ENCODE measurements around the gene TANGO2.

Gene TANGO2

GRCh38 chr22:20011993-20012740 lies 8.7 kb upstream of the TANGO2 start:
- DNase-seq (ENCODE audit: low spot score), result no peak

GRCh38 chr22:20012741-20013331 lies 8.1 kb upstream of the TANGO2 start:
- DNase-seq (ENCODE audit: low spot score), result no peak

- no peak for DNase-seq (ENCODE audit: low spot score)
These were observed 7.5 kb upstream of the TANGO2 start for GRCh38 chr22:20013382-20013871.

GRCh38 chr22:20014526-20015186 lies 6.3 kb upstream of the TANGO2 start:
- DNase-seq (ENCODE audit: low spot score), result no peak

GRCh38 chr22:20015187-20015625 lies 5.7 kb upstream of the TANGO2 start:
- DNase-seq (ENCODE audit: low spot score), result no peak

- DNase-seq (ENCODE audit: low spot score), result peak; percentile 38
These were observed 4.8 kb upstream of the TANGO2 start for GRCh38 chr22:20015971-20016733.

- DNase-seq (ENCODE audit: low spot score), result peak; percentile 92
These were observed 3.9 kb upstream of the TANGO2 start, which contains the start of gene ARVCF for GRCh38 chr22:20016734-20017621. Gene ARVCF (minus strand): TSS chr22:20016823. CDS start chr22:19990794, 26,029 bp downstream.

GRCh38 chr22:20017622-20017958 lies 3.3 kb upstream of the TANGO2 start:
- no peak for DNase-seq (ENCODE audit: low spot score)

- DNase-seq (ENCODE audit: low spot score), result no peak
These were observed 2.9 kb upstream of the TANGO2 start for GRCh38 chr22:20018001-20018400.

GRCh38 chr22:20019661-20020532 lies 1.0 kb upstream of the TANGO2 start:
- DNase-seq (ENCODE audit: low spot score), result no peak

GRCh38 chr22:20021196-20022181 lies 579 bp downstream of the TANGO2 start:
- peak; percentile 12 for DNase-seq (ENCODE audit: low spot score)

GRCh38 chr22:20022231-20022977 lies 1.5 kb downstream of the TANGO2 start:
- no peak for DNase-seq (ENCODE audit: low spot score)

GRCh38 chr22:20022978-20023613 lies 2.2 kb downstream of the TANGO2 start:
- DNase-seq (ENCODE audit: low spot score), result no peak

- DNase-seq (ENCODE audit: low spot score), result no peak
These were observed 3.3 kb downstream of the TANGO2 start for GRCh38 chr22:20024225-20024624.

- no peak for DNase-seq (ENCODE audit: low spot score)
These were observed 3.9 kb downstream of the TANGO2 start for GRCh38 chr22:20024650-20025397.

- DNase-seq (ENCODE audit: low spot score), result no peak
These were observed 4.7 kb downstream of the TANGO2 start for GRCh38 chr22:20025401-20026203.
